HUES48 (cell line): ENCODE data around the gene PARP14.

Experiments
- H3K27ac ChIP-seq: one replicate; pipeline ENCODE4 v1.7.0; 2013; ENCODE audit warnings: low read depth, low read length, inconsistent platforms
- H3K27me3 ChIP-seq: 2 replicates; pipeline ENCODE4 v1.6.1; 2013; ENCODE audit warnings: mild to moderate bottlenecking, low read length; ENCODE audit not compliant: control insufficient read depth, insufficient read depth
- H3K36me3 ChIP-seq: 2 replicates; pipeline ENCODE4 v1.6.1; 2013; ENCODE audit warnings: low read length; ENCODE audit not compliant: control insufficient read depth, insufficient read depth
- H3K4me1 ChIP-seq: 2 replicates; pipeline ENCODE4 v1.6.1; 2013; ENCODE audit warnings: mild to moderate bottlenecking, low read length; ENCODE audit not compliant: control insufficient read depth, insufficient read depth
- H3K4me3 ChIP-seq: 2 replicates; pipeline ENCODE4 v1.5.1; 2013; ENCODE audit warnings: mild to moderate bottlenecking, low read depth, low read length
- H3K9ac ChIP-seq: 2 replicates; pipeline ENCODE4 v1.6.1; 2013; ENCODE audit warnings: mild to moderate bottlenecking, low read depth, low read length, moderate library complexity
- H3K9me3 ChIP-seq: 2 replicates; pipeline ENCODE4 v1.6.1; 2013; ENCODE audit warnings: low read length; ENCODE audit not compliant: control insufficient read depth, insufficient read depth

PARP14 gene

GRCh38 chr3:122661633-122662032, 19.0 kb upstream of the PARP14 start:
- Histone ChIP-seq H3K9ac (no peak overlapping the region), H3K9me3 (no peaks in the 10 kb centered on the region), H3K36me3 (no peaks in the 10 kb centered on the region), H3K27me3 (no peaks in the 10 kb centered on the region), H3K4me3 (no peak overlapping the region), H3K27ac (no peak overlapping the region), H3K4me1 (no peaks in the 10 kb centered on the region; the same call in 1 of the 2 replicates)

GRCh38 chr3:122662505-122662904, 18.1 kb upstream of the PARP14 start:
- no peak overlapping the region for H3K27ac ChIP-seq
- no peaks in the 10 kb centered on the region for H3K36me3 ChIP-seq
- no peak overlapping the region for H3K9ac ChIP-seq
- no peaks in the 10 kb centered on the region; the same call in 1 of the 2 replicates for H3K4me1 ChIP-seq
- H3K27me3 ChIP-seq: no peaks in the 10 kb centered on the region
- H3K4me3 ChIP-seq: no peak overlapping the region
- no peaks in the 10 kb centered on the region for H3K9me3 ChIP-seq

DNA sequence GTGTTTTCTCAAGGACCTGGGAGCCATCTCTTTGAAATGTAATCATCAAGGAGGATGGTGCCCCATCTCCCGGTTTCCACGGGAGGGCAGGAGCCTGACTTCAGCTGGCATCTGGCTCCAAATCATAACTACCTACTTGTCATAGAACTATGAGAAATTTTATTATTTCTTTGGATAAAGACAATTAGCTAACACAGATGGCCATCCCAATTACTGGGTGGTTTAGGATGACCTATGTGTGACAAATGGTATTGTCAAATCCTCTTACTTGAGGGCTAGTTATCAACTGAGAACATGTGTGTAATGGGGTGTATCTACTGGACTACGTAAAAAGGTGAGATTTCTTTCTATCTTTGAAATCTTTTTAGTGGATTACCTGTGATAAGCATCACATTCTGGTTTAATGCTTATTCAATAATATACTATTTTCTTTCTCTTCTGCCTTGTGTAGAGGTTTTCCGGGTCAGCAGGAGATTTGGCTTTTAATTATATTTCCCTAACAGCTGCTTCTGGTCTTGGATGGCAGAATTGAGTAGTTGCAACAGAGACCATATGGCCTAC, 15.3 kb upstream of the PARP14 start:
- H3K27ac ChIP-seq: no peak overlapping the region
- no peaks in the 10 kb centered on the region for H3K36me3 ChIP-seq
- no peaks in the 10 kb centered on the region; the same call in 1 of the 2 replicates for H3K4me1 ChIP-seq
- H3K9me3 ChIP-seq: no peaks in the 10 kb centered on the region
- H3K9ac ChIP-seq: no peak overlapping the region
- H3K27me3 ChIP-seq: no peaks in the 10 kb centered on the region
- no peak overlapping the region for H3K4me3 ChIP-seq

DNA sequence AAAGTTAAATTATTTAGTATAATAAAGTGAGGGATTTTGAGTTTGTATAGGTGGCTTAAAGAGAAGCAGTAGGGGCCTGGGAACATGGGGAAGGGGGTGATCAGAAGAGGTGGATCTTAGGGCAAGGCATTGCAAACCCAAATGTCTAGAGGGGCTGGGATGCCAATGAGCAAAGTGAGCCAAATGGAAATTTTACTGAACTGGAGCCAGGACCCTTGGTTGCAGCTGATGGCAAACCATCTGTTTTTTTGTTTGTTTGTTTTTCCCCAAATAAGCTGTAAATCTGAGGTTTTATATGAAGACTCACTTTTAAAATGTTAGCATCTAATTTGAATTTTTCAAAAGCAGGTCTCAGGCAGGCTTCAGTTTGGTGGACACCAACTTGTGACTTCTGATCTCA, 14.8 kb upstream of the PARP14 start:
- Histone ChIP-seq H3K4me1 (no peaks in the 10 kb centered on the region; the same call in 1 of the 2 replicates), H3K9ac (no peak overlapping the region), H3K27me3 (no peaks in the 10 kb centered on the region), H3K36me3 (no peaks in the 10 kb centered on the region), H3K9me3 (no peaks in the 10 kb centered on the region), H3K27ac (no peak overlapping the region), H3K4me3 (no peak overlapping the region)

DNA sequence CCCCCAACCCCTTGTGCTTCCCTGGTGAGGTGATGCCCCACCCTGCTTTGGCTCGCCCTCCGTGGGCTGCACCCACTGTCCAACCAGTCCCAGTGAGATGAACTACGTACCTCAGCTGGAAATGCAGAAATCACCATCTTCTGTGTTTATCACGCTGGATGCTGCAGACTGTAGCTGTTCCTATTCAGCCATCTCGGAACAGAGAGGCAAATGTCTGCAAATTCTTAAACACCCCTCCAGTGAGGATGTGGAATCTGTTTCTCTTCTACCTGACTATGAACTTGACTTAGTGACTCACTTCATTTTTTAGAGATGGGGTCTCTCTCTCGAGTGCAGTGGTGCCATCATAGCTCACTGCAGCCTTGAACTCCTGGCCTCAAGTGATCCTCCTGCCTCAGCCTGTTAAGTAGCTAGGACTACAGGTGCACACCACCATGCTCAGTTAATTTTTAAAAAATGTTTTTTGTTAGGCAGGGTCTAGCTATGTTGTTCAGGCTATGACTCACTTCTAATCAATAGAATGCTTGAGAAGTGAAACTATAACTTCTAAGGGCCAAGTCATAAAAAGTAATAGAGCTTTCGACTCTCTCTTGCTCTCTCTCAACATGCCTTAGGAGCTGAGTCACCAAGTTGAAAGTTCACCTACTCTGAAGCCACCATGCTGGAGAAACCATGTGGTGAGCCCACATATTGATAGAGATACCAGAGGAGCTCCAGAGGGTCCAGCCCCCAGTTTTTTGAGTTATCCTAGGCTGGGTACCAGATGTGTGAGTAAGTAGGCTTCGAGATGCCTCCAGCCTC, 11.5 kb upstream of the PARP14 start:
- no peak overlapping the region for H3K27ac ChIP-seq
- no peaks in the 10 kb centered on the region for H3K36me3 ChIP-seq
- no peaks in the 10 kb centered on the region for H3K27me3 ChIP-seq
- H3K9ac ChIP-seq: no peak overlapping the region
- H3K9me3 ChIP-seq: no peaks in the 10 kb centered on the region
- no peaks in the 10 kb centered on the region; the same call in 1 of the 2 replicates for H3K4me1 ChIP-seq
- H3K4me3 ChIP-seq: no peak overlapping the region

DNA sequence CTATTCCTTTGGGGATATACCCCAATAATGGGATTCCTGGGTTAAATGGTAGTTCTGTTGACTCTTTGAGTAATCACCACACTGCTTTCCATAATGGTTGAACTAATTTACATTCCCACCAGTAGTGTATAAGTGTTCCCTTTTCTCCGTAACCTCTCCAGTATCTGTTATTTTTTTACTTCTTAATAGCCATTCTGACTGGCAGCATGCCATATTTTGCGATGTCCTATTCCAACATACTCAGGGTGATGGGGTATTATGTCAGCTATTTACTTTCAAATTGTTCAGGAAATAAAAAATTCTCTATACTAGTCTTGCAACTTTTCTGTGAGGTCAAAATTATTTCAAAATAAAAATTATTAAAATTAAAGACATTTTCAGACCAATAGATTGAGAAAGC, 9.1 kb upstream of the PARP14 start:
- no peak overlapping the region for H3K4me3 ChIP-seq
- H3K4me1 ChIP-seq: no peaks in the 10 kb centered on the region
- H3K9me3 ChIP-seq: no peaks in the 10 kb centered on the region
- H3K27ac ChIP-seq: no peak overlapping the region
- H3K9ac ChIP-seq: no peak overlapping the region
- no peaks in the 10 kb centered on the region for H3K27me3 ChIP-seq
- no peaks in the 10 kb centered on the region for H3K36me3 ChIP-seq

- Histone ChIP-seq H3K36me3 (no peaks in the 10 kb centered on the region), H3K27me3 (no peaks in the 10 kb centered on the region), H3K9ac (no peak overlapping the region), H3K4me3 (no peak overlapping the region), H3K9me3 (no peaks in the 10 kb centered on the region), H3K27ac (no peak overlapping the region), H3K4me1 (0 out of 2 replicates have a peak, but pooled peaks cover 2% of the 10 kb centered on the region)
Measured at GRCh38 chr3:122674339-122674738, 6.3 kb upstream of the PARP14 start.

DNA sequence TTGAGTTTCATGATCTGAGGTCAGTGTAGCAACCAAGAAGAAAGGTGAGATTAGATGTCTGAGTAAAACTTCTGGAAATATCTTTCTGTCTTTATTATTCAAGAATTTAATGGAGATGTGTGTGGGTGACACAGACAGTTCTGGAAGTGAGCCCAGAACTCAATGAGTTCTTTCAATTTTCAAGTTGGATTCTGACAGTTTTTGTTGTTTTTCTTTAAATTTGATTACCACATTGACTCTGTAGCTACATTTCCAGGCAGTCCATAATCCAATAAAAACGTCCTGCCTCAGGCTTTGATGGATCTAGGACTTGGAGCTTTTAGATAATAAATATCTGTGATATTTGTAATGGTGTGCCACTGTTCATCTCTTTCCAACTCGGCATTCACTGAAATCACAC, 3.9 kb upstream of the PARP14 start:
- Histone ChIP-seq H3K9ac (no peak overlapping the region), H3K9me3 (no peaks in the 10 kb centered on the region; the same call in 1 of the 2 replicates), H3K27me3 (peaks cover 9% of the 10 kb centered on the region; the same call in 1 of the 2 replicates), H3K27ac (no peak overlapping the region), H3K4me3 (no peak overlapping the region), H3K4me1 (peaks cover 13% of the 10 kb centered on the region), H3K36me3 (no peaks in the 10 kb centered on the region)

DNA sequence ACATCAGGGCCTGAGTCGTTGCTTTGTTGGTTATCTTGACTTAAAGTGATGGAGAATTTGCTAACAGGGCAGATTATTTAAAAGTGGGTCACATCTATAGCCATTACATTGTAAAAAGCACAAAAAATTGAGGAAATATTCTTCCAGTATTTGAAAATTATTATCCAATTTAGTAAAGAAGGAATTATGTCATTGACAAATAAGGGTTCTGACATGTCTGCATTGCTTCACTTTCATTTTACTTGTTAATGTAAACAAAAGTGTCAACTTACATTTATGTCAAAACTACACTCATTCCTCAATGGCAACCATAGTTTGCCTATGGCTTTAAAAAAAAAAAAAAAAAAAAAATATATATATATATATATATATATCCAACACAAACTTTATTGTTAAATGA, 3.4 kb upstream of the PARP14 start:
- no peaks in the 10 kb centered on the region; the same call in 1 of the 2 replicates for H3K9me3 ChIP-seq
- H3K4me1 ChIP-seq: peaks cover 13% of the 10 kb centered on the region
- H3K4me3 ChIP-seq: no peak overlapping the region
- H3K27ac ChIP-seq: no peak overlapping the region
- H3K27me3 ChIP-seq: peaks cover 9% of the 10 kb centered on the region; the same call in 1 of the 2 replicates
- H3K9ac ChIP-seq: no peak overlapping the region
- no peaks in the 10 kb centered on the region for H3K36me3 ChIP-seq

DNA sequence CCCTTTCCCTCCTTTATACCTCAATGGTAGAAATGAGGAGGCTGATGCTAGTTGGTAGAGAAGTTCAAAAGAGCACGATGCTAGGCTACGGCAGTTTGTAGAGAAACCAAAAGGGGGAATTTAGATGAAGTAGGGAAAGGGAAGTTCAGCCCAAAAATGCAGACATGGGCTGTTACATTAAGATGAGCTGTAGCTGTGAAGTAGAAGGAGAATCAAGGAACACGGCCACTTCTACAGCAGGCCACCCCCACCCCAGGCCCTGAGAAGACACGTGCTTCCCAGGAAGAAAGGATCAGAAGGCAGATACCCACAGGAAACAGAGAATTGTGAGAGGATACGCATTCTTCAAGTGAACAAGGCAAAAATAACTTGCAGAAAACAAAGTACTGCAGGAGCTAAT, 2.1 kb upstream of the PARP14 start:
- no peak overlapping the region for H3K4me3 ChIP-seq
- no peaks in the 10 kb centered on the region; the same call in 1 of the 2 replicates for H3K9me3 ChIP-seq
- H3K27me3 ChIP-seq: peaks cover 9% of the 10 kb centered on the region; the same call in 1 of the 2 replicates
- H3K4me1 ChIP-seq: peaks cover 13% of the 10 kb centered on the region
- H3K36me3 ChIP-seq: no peaks in the 10 kb centered on the region
- no peak overlapping the region for H3K9ac ChIP-seq
- H3K27ac ChIP-seq: no peak overlapping the region
